ENCODE measurements around the gene B4GALT2.

B4GALT2 gene

DNA sequence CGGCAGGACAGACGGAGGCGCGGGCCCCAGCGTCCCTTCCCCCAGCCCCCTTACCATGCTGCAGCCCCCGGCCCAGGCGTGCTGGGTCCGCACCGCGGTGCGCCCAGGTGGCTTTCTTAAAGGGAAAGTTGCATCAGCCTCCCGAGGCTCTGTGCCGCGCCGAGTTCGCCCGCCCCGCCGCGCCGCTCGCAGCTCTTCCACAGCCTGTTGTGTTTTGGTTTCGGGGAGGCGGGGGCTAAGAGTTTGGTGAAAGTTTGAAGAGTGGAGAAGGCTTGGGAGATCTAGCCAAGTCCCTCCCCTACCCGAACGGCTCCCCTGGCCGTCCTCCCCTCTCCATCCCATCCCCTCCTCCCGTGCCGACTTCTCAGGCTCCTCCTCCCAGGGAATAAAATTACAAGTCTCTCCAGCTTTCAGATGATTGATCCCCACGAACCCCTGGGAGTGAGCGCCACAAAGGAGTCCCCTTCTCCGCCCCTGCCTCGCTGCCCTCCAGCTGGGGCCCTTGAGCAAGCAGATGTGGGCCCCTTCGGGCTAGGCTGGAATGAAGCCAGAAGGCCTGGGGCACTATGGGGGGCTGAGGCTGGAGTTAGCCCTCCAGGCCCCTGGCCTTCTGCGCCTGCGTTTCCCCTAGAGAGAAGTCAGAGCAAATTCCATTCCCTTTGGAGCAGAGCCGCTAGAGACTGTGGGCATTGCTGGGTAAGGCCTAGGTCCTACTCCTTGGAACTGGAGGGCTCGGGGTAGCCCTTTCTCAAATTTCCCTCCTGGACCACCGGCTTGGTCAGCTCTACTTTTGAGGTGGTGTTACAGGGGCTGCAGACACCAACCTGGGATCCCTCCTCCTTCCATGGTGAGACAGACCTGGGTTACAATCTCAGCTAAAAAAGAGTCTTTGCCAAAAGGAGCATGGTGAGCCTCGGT, 52.5 kb downstream of the B4GALT2 start, which contains the start of gene SLC6A9:
Gene SLC6A9, minus strand, starts transcription at position 211 of the 918 bp plus-strand sequence. CDS start 7,185 bp downstream, outside the sequence.
- peak; percentile 42 for DNase-seq (ENCODE audit: low spot score)
- in situ Hi-C loops (cut with MboI; ENCODE audit: low pct_unique_long_range_greater_than_20kb, low sequenced_read_pairs, unreplicated experiment) = loop anchor here (25.0 kb wide), 1 partner anchor 494 kb away; the partner anchor contains the start of gene PTPRF

DNA sequence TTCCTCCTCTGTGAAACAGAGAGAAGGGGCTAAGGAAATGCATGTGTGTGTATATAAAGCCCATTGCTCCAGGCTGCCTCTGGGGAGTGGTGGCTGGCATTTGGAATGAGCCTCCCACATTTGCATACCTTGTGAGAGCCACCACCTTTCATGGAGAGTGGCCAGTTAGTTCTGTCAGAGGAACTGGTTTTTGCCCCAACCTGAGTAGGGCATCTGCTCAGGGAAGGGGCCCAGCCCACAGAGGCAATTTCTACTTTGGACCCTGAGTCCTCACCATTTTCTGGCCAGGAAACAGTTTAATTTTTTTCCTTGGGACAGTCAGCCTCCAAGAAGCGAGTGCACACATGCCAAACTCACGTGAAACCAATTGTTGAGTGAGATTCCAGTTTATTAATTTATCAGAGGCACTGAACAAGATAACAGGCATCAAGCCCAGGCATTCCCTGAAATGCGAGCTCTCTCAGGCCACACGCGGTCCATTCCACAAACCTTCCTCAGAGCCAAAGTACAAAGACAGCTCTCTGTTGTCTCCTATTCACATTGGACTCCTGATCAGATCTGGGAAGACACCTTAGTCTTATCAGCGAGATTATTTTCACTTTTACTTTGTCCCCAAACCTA, 53.3 kb downstream of the B4GALT2 start:
- TF ChIP-seq, protein P1, sequence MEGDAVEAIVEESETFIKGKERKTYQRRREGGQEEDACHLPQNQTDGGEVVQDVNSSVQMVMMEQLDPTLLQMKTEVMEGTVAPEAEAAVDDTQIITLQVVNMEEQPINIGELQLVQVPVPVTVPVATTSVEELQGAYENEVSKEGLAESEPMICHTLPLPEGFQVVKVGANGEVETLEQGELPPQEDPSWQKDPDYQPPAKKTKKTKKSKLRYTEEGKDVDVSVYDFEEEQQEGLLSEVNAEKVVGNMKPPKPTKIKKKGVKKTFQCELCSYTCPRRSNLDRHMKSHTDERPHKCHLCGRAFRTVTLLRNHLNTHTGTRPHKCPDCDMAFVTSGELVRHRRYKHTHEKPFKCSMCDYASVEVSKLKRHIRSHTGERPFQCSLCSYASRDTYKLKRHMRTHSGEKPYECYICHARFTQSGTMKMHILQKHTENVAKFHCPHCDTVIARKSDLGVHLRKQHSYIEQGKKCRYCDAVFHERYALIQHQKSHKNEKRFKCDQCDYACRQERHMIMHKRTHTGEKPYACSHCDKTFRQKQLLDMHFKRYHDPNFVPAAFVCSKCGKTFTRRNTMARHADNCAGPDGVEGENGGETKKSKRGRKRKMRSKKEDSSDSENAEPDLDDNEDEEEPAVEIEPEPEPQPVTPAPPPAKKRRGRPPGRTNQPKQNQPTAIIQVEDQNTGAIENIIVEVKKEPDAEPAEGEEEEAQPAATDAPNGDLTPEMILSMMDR (IDR thresholded peaks at IDR 0.05; ENCODE audit: extremely low read depth, insufficient read depth, missing control alignments) = no peak
- in situ Hi-C loops (cut with MboI; ENCODE audit: low pct_unique_long_range_greater_than_20kb, low sequenced_read_pairs, unreplicated experiment) = loop anchor here (25.0 kb wide), 1 partner anchor 495 kb away; the partner anchor contains the start of gene PTPRF
- peak; percentile 6 for DNase-seq (ENCODE audit: low spot score)

More for the DNA sequence above, 52.5 kb downstream of the B4GALT2 start, which contains the start of gene SLC6A9:
- TF ChIP-seq, protein P1 (IDR thresholded peaks at IDR 0.05; ENCODE audit: extremely low read depth, insufficient read depth, missing control alignments) = no peak

DNA sequence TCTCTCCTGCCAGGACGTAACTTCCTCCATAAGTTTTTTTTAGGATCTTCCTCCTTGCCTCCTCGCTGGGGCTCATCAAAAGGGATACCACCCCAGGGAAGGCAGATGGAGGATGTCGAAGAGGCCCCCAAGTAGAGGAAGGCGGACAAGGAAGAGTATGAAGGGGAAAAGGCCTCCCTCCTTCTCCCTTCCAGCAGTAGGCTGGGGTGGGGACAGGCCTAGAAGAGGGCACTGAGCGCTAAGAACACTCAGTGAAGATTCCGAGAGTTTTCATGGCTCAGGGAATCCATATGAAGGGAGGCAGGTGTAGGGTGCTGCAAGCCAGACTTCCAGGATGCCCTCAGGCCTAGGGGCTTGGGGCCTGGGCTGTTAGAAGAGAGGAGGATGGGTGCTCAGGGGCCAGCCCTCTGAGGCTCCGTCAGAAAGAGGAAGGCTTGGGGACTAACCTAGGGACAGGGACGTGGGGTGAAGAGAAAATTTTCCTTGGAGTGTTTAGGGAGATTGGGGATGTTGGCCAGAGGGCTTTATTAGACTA, 54.1 kb downstream of the B4GALT2 start:
- no peak for DNase-seq (ENCODE audit: low spot score)
- in situ Hi-C loops (cut with MboI; ENCODE audit: low pct_unique_long_range_greater_than_20kb, low sequenced_read_pairs, unreplicated experiment) = loop anchor here (25.0 kb wide), 1 partner anchor 496 kb away; the partner anchor contains the start of gene PTPRF
- TF ChIP-seq, protein P1 (IDR thresholded peaks at IDR 0.05; ENCODE audit: extremely low read depth, insufficient read depth, missing control alignments) = no peak

DNA sequence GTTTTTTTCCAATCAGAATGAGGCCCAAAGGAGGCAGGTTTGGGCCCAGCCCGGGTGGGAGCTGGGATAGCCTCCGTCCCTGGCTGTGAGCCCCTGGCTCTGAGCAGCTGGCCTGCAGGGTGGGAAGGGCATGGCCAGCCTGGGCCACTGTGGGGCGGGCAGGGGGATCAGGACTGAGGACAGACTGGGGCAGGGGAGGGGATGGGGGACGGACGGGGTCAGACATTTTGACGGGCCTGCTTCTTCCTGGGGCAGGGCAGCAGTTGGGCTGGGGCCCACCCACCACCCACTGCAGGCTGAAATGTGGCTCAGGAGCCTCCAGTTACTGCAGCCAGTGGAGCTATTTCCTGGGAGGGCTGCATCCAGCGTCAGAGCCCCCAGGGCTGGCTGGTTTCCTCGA, 54.7 kb downstream of the B4GALT2 start:
- in situ Hi-C loops (cut with MboI; ENCODE audit: low pct_unique_long_range_greater_than_20kb, low sequenced_read_pairs, unreplicated experiment) = loop anchor here (25.0 kb wide), 1 partner anchor 496 kb away; the partner anchor contains the start of gene PTPRF
- no peak for DNase-seq (ENCODE audit: low spot score)
- TF ChIP-seq, protein P1 (IDR thresholded peaks at IDR 0.05; ENCODE audit: extremely low read depth, insufficient read depth, missing control alignments) = no peak

DNA sequence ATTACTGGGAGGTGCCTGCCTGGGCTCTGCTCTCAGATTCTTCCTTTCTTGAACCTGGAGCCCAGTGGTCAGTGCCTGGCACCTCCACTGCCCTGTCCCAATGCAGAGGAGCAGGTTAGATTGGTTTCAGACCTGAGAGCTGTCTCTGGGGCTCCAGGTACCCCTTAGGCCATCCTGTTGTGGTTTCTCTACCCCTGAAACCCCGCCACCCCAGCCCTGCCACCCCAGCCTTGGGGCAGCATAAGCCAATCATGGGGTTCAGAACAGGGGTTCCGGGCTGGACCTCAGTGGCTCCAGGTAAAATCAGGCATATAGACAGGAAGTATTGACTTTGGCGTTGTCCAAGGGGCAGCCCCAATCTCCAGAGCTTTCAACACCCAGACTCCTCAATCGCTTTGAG, 55.4 kb downstream of the B4GALT2 start:
- TF ChIP-seq, protein P1 (IDR thresholded peaks at IDR 0.05; ENCODE audit: extremely low read depth, insufficient read depth, missing control alignments) = no peak
- no peak for DNase-seq (ENCODE audit: low spot score)
- in situ Hi-C loops (cut with MboI; ENCODE audit: low pct_unique_long_range_greater_than_20kb, low sequenced_read_pairs, unreplicated experiment) = loop anchor here (25.0 kb wide), 1 partner anchor 497 kb away; the partner anchor contains the start of gene PTPRF
